SK-N-SH treated with all-trans-retinoic acid at 6 μM for 48 hours (cell line): ENCODE data around the gene SNX32.

Source experiments
- ATAC-seq: fragments of 200-7000 bp; cut with Tn5 transposase; 3 replicates; pipeline ENCODE4 v1.9.1; 2020; ENCODE audit warnings: mild to moderate bottlenecking, moderate library complexity
- BACH2 ChIP-seq: fragments of 250-450 bp; sonication (Bioruptor Pico); IDR thresholded peaks from 2 replicates; pipeline ENCODE4 v1.9.0; 2021; ENCODE audit warnings: mild to moderate bottlenecking, borderline replicate concordance
- CSRNP3 ChIP-seq: fragments of 250-450 bp; sonication (Bioruptor Pico); IDR thresholded peaks from 2 replicates; pipeline ENCODE4 v1.5.1; 2021; ENCODE audit warnings: mild to moderate bottlenecking, moderate library complexity
- ESRRG ChIP-seq: fragments of 250-450 bp; sonication (Bioruptor Pico); IDR thresholded peaks from 2 replicates; pipeline ENCODE4 v1.6.1; 2021; ENCODE audit warnings: mild to moderate bottlenecking
- GLIS3 ChIP-seq: fragments of 250-450 bp; sonication (Bioruptor Pico); IDR thresholded peaks from 2 replicates; pipeline ENCODE4 v1.5.0; 2020; ENCODE audit warnings: mild to moderate bottlenecking, moderate library complexity
- ISL1 ChIP-seq: fragments of 250-450 bp; sonication (Bioruptor Pico); IDR thresholded peaks from 2 replicates; pipeline ENCODE4 v2.1.2; 2022; ENCODE audit warnings: mild to moderate bottlenecking, moderate library complexity
- OSR1 ChIP-seq: fragments of 250-450 bp; sonication (Bioruptor Pico); IDR thresholded peaks from 2 replicates; pipeline ENCODE4 v1.8.0; 2022; ENCODE audit warnings: moderate library complexity, mild to moderate bottlenecking, inconsistent platforms
- PATZ1 ChIP-seq: fragments of 250-450 bp; sonication (Bioruptor Pico); IDR thresholded peaks from 2 replicates; pipeline ENCODE4 v1.8.0; 2020; ENCODE audit warnings: mild to moderate bottlenecking, moderate library complexity, borderline replicate concordance
- POU6F1 ChIP-seq: fragments of 250-450 bp; sonication (Bioruptor Pico); IDR thresholded peaks from 2 replicates; pipeline ENCODE4 v1.8.0; 2021; ENCODE audit warnings: low read depth, mild to moderate bottlenecking, moderate library complexity, borderline replicate concordance
- RARB ChIP-seq: fragments of 250-450 bp; sonication (Bioruptor Pico); IDR thresholded peaks from 2 replicates; pipeline ENCODE4 v1.8.0; 2021; ENCODE audit warnings: mild to moderate bottlenecking, moderate library complexity
- SNAI2 ChIP-seq: fragments of 250-450 bp; sonication (Bioruptor Pico); IDR thresholded peaks from 2 replicates; pipeline ENCODE4 v1.5.0; 2020; ENCODE audit warnings: mild to moderate bottlenecking, moderate library complexity
- TCF4 ChIP-seq: fragments of 250-450 bp; sonication (Bioruptor Pico); IDR thresholded peaks from 2 replicates; pipeline ENCODE4 v1.8.0; 2021; ENCODE audit warnings: mild to moderate bottlenecking, moderate library complexity, borderline replicate concordance
- TOX ChIP-seq: fragments of 250-450 bp; sonication (Bioruptor Pico); IDR thresholded peaks from 2 replicates; pipeline ENCODE4 v1.8.0; 2021; ENCODE audit warnings: mild to moderate bottlenecking, moderate library complexity, borderline replicate concordance
- TSHZ2 ChIP-seq: fragments of 250-450 bp; sonication (Bioruptor Pico); IDR thresholded peaks from 2 replicates; pipeline ENCODE4 v1.5.0; 2020; ENCODE audit warnings: mild to moderate bottlenecking, moderate library complexity
- ZFP3 ChIP-seq: fragments of 250-450 bp; sonication (Bioruptor Pico); IDR thresholded peaks from 2 replicates; pipeline ENCODE4 v1.5.0; 2020; ENCODE audit warnings: mild to moderate bottlenecking, moderate library complexity
- ZFP30 ChIP-seq: fragments of 450-650 bp; formaldehyde crosslinking; IDR thresholded peaks from 2 replicates; pipeline ENCODE4 v1.5.0; 2022; ENCODE audit warnings: mild to moderate bottlenecking, moderate library complexity
- ZNF565 ChIP-seq: fragments of 450-650 bp; formaldehyde crosslinking; conservative IDR thresholded peaks from 2 replicates; pipeline ENCODE4 v1.5.0; 2020; ENCODE audit warnings: low read depth, mild to moderate bottlenecking, moderate library complexity
- ZNF70 ChIP-seq: fragments of 450-650 bp; formaldehyde crosslinking; IDR thresholded peaks from 2 replicates; pipeline ENCODE4 v1.5.0; 2020; ENCODE audit warnings: mild to moderate bottlenecking, moderate library complexity

The SNX32 gene

GRCh38 chr11:65857853-65858680 is 24.3 kb downstream of the SNX32 start, which contains the start of gene CFL1:
CFL1 (minus strand) TSS chr11:65858180; CDS start chr11:65858099, 81 bp downstream.
- peak; percentile 65; the same call in 1 of the 2 replicates for TF ChIP-seq ZNF70 (CRISPR knock-in tag)
- TF ChIP-seq ESRRG (CRISPR knock-in tag) = 0 out of 2 replicates have a peak, but pooled peaks have one; percentile 43
- no peak for TF ChIP-seq TCF4
- peak; percentile 72 for ATAC-seq

DNA sequence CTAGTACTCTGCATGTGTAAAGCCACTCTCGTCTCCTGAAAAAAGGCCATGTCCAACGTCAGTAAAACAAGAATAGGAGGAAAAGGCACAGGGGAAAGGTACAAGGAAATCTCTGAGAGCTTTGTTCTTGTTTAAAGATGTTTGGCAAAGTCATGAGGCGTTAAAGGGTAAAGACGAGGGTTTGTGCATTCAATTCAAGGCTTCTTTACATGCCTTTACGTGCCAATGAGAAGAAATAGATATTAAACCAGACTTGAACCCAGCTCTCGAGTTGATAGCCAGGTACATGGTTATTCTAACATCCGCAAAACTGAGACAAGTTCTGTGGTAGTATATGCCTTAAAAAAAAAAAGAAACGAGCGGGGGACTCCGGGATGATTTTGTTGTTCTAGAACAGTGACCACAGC is 24.9 kb downstream of the SNX32 start:
- TF ChIP-seq TOX (CRISPR knock-in tag) (no peak), ESRRG (CRISPR knock-in tag) (no peak), ZFP30 (CRISPR knock-in tag) (no peak), TSHZ2 (CRISPR knock-in tag) (no peak), POU6F1 (no peak), ZNF565 (CRISPR knock-in tag) (no peak), ISL1 (no peak), GLIS3 (CRISPR knock-in tag) (no peak), ZFP3 (CRISPR knock-in tag) (no peak), SNAI2 (CRISPR knock-in tag) (no peak), OSR1 (CRISPR knock-in tag) (no peak), CSRNP3 (CRISPR knock-in tag) (no peak)
- ATAC-seq = no peak

- no peak for TF ChIP-seq POU6F1
- TF ChIP-seq PATZ1 = peak; percentile 44; the same call in 1 of the 2 replicates
- TF ChIP-seq RARB (CRISPR knock-in tag) = no peak
- TF ChIP-seq TCF4 = no peak
Observed at GRCh38 chr11:65859095-65859811, 25.5 kb downstream of the SNX32 start.

GRCh38 chr11:65859812-65860277 is 26.1 kb downstream of the SNX32 start:
- TF ChIP-seq RARB (CRISPR knock-in tag) = peak; percentile 14; the same call in 1 of the 2 replicates
- no peak for TF ChIP-seq BACH2 (CRISPR knock-in tag)
- peak; percentile 0; the same call in 2 of the 3 replicates for ATAC-seq

More at GRCh38 chr11:65859095-65859811, 25.5 kb downstream of the SNX32 start:
- ATAC-seq = peak; percentile 79
